WERI-Rb-1 (cell line): ENCODE data around the gene RPL14.

Experiments used
- DNase-seq: peaks from one replicate; pipeline ENCODE4 v3.0.0-alpha.2; 2020
- H3K27ac ChIP-seq: fragments of 250-450 bp; sonication (Bioruptor Pico); 2 replicates; pipeline ENCODE4 v1.5.1; 2020; ENCODE audit warnings: mild to moderate bottlenecking, moderate library complexity
- H3K27me3 ChIP-seq: fragments of 250-450 bp; sonication (Bioruptor Pico); 2 replicates; pipeline ENCODE4 v1.5.1; 2021; ENCODE audit warnings: mild to moderate bottlenecking, low read depth, moderate library complexity; ENCODE audit not compliant: insufficient read depth, severe bottlenecking
- H3K36me3 ChIP-seq: fragments of 250-450 bp; sonication (Bioruptor Pico); 2 replicates; pipeline ENCODE4 v1.5.1; 2020; ENCODE audit warnings: mild to moderate bottlenecking, moderate library complexity
- H3K4me3 ChIP-seq: 2 replicates; pipeline ENCODE4 v1.5.1; 2011; ENCODE audit warnings: low read depth, mild to moderate bottlenecking, control low read depth, low read length
- H3K9me3 ChIP-seq: fragments of 250-450 bp; sonication (Bioruptor Pico); 2 replicates; pipeline ENCODE4 v1.5.1; 2021; ENCODE audit warnings: mild to moderate bottlenecking, moderate library complexity; ENCODE audit not compliant: severe bottlenecking
- TF ChIP-seq, protein P1 (sequence below): IDR thresholded peaks from 2 replicates; pipeline ENCODE4 v1.5.1; 2011; ENCODE audit warnings: low read depth, mild to moderate bottlenecking, control low read depth, inconsistent platforms, low read length

The RPL14 gene

DNA sequence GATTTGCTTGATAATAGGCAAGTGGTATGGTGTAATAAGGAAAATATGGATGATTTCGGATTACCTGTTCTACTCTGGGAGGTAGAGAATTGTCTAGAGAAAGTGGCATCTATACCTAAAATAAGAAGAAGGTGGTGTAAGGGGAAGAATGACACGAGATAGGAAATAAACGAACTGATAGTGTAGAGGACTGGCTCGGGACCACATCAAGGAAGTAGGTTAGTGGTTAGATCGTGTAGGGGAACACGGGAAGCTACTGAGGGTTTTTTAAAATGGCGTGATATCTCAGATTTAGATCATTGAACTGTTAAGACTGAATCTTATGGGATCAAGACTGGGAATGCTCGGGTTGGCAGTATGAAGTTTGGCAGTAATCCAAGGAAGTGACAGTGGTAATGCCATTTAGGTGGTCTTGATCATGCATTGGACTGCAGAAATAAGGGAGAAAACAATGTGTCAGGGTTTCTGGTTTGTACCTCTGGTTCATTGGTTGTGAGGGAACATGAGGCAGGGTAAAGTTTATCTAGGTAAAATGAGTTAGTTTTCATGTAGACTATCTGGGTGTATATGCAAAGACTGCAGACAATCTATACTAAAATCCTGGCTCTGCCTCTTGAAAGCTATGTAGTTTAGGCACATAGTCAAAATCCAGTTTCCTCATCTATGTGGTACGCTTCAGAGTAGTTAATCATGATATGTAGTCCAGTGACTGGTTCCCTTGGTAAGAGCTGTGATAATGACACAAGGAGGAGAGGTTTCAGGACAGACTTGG, 7.4 kb downstream of the RPL14 start:
- Histone ChIP-seq H3K27ac (no peak overlapping the region), H3K4me3 (no peak overlapping the region), H3K36me3 (peaks cover 74% of the 10 kb centered on the region), H3K27me3 (no peaks in the 10 kb centered on the region), H3K9me3 (no peaks in the 10 kb centered on the region)
- no peak for DNase-seq
- TF ChIP-seq, protein P1, sequence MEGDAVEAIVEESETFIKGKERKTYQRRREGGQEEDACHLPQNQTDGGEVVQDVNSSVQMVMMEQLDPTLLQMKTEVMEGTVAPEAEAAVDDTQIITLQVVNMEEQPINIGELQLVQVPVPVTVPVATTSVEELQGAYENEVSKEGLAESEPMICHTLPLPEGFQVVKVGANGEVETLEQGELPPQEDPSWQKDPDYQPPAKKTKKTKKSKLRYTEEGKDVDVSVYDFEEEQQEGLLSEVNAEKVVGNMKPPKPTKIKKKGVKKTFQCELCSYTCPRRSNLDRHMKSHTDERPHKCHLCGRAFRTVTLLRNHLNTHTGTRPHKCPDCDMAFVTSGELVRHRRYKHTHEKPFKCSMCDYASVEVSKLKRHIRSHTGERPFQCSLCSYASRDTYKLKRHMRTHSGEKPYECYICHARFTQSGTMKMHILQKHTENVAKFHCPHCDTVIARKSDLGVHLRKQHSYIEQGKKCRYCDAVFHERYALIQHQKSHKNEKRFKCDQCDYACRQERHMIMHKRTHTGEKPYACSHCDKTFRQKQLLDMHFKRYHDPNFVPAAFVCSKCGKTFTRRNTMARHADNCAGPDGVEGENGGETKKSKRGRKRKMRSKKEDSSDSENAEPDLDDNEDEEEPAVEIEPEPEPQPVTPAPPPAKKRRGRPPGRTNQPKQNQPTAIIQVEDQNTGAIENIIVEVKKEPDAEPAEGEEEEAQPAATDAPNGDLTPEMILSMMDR = no peak

DNA sequence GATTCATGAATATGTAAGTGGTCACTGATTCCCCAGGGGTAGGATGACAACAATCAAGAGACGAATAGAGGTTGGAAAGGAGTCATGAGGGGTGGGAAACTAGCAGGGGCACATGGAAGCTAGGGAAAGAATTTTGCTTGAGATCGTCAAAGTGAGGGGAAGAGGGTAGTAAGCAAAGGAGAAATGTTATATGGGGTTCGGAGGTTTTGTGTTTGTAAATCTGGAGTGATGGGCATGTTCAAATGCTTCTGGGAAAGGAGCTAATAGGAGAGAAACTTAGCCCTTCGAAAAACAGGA, 7.9 kb downstream of the RPL14 start:
- TF ChIP-seq, protein P1 = no peak
- H3K27me3 ChIP-seq = no peaks in the 10 kb centered on the region
- H3K27ac ChIP-seq = no peak overlapping the region
- H3K36me3 ChIP-seq = peaks cover 69% of the 10 kb centered on the region
- no peaks in the 10 kb centered on the region for H3K9me3 ChIP-seq
- DNase-seq = no peak
- no peak overlapping the region for H3K4me3 ChIP-seq

DNA sequence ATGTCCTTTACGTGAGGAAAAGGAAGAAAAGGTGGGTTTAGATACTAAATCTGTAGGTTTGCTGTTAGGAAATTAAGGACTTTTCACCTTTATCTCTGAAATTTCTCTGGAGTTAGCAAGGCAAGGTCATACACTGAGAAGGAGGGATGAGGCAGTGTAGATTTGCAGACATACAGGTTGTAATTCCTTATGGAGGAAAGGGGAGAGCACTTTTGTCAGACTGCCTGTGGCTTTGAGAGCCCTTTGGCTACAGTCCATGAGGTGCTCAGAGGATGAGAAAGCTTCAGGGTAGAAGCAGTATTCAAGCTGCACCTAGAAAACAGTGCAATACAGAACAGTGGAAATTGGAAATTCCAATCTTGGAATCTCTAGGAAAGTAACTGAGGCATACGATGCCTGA, 8.3 kb downstream of the RPL14 start:
- H3K9me3 ChIP-seq = no peaks in the 10 kb centered on the region
- H3K36me3 ChIP-seq = peaks cover 65% of the 10 kb centered on the region
- no peak overlapping the region for H3K4me3 ChIP-seq
- H3K27me3 ChIP-seq = no peaks in the 10 kb centered on the region
- TF ChIP-seq, protein P1 = no peak
- H3K27ac ChIP-seq = no peak overlapping the region
- no peak for DNase-seq

DNA sequence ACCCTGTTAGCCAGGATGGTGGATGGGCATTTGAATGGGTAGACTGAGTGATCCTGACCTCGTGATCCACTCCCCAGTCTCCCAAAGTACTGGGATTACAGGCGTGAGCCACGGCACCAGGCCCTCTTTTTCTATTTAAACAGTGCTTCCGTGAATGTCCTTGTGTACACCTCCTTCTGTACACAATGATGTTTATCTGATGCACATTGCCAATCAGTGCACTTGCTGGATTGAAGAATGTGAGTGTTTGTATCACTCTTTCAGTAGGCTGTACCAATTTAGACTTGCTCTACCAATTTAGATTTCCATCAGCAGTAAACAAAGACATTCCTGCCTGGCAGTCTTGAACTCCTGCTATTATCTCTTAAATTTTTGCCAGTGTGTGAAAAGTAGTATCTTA, 10.9 kb downstream of the RPL14 start:
- H3K9me3 ChIP-seq = no peaks in the 10 kb centered on the region
- H3K4me3 ChIP-seq = no peak overlapping the region
- DNase-seq = no peak
- TF ChIP-seq, protein P1 = no peak
- H3K36me3 ChIP-seq = peaks cover 42% of the 10 kb centered on the region
- H3K27ac ChIP-seq = no peak overlapping the region
- no peaks in the 10 kb centered on the region for H3K27me3 ChIP-seq

DNA sequence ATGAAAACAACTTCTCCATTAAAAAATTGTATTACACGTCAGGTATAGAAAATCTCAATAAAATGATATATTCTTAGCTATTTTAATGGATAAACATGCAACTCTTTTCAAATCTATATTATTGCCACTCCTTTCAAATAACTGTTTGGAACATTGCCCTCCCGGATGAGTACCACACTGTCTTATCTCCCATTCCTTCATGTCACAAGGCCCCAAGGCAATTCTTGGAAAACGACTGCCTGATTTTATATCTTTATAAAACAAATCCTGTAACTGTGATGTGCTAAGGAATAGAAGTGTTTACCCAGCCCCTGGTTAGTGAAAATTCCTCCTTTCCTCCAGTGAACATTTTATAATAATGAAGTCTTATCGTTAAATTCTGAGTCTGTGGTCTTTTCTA, 13.6 kb downstream of the RPL14 start:
- Histone ChIP-seq H3K27me3 (no peaks in the 10 kb centered on the region), H3K27ac (no peak overlapping the region), H3K36me3 (peaks cover 17% of the 10 kb centered on the region), H3K9me3 (no peaks in the 10 kb centered on the region), H3K4me3 (no peak overlapping the region)
- no peak for DNase-seq
- TF ChIP-seq, protein P1 = no peak
